Uterus (tissue), 2 donors: ENCODE measurements around the gene P4HA2.

ENCODE experiments used
- POLR2A ChIP-seq, 2 donors: fragments of 450-650 bp; IDR thresholded peaks; one replicate each; pipeline ENCODE4 v1.6.1; 2016; ENCODE audit warnings: antibody characterized with exemption in 2 of 2, mild to moderate bottlenecking in 1 of 2, moderate library complexity in 1 of 2
- TF ChIP-seq, protein P1 (sequence below), 4 experiments: fragments of 200-600 bp in 2 of 4; fragments of 450-650 bp in 2 of 4; sonication (generic) in 2 of 4; IDR thresholded peaks; one replicate each; pipeline ENCODE4 v1.5.1; 2016 to 2019; ENCODE audit warnings: antibody characterized with exemption in 4 of 4, mild to moderate bottlenecking in 2 of 4, moderate library complexity in 1 of 4

DNA sequence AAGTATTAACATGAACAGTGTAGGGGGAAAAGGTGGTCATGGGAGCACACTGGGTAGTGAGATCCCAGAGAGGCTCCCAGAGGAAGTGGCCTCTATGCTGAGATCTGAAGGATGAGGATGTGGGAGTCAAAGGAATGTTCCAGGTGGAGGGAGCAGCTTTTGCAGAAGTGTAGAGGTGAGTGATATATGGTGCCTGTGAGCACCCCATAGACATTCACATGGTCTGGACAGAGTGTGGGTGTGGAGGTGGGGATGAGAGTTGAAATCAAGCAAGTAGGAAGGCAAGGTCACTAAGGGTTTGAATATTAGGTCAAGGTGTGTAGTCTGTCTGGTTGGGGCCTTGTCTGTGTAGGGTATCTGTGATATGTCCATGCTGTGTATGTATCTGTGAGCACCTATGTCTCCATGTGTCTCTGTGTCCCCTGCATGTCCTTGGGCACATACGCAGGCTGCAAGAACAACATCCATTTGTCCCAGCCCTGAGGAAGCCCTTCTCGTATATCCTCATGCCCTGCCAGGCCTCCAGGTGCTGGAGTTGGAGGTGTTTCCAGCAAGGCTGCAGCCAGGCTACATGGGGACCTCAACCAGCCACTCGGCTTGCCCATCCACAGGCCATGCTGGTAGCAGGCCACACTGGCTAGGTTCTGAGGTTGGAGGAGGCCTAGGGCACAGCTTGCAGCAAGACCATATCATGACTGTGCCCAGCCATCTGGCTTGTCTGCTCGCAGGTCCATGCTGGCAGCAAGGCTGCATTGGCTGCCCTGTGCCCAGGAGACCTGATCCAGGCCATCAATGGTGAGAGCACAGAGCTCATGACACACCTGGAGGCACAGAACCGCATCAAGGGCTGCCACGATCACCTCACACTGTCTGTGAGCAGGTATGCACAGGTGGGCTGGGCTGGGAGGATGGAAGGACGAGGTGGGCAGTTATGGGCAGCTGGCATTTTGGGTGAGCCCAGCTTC, 34.5 kb upstream of the P4HA2 start:
- no peak for TF ChIP-seq POLR2A (IDR thresholded peaks at IDR 0.05)
- TF ChIP-seq, protein P1, sequence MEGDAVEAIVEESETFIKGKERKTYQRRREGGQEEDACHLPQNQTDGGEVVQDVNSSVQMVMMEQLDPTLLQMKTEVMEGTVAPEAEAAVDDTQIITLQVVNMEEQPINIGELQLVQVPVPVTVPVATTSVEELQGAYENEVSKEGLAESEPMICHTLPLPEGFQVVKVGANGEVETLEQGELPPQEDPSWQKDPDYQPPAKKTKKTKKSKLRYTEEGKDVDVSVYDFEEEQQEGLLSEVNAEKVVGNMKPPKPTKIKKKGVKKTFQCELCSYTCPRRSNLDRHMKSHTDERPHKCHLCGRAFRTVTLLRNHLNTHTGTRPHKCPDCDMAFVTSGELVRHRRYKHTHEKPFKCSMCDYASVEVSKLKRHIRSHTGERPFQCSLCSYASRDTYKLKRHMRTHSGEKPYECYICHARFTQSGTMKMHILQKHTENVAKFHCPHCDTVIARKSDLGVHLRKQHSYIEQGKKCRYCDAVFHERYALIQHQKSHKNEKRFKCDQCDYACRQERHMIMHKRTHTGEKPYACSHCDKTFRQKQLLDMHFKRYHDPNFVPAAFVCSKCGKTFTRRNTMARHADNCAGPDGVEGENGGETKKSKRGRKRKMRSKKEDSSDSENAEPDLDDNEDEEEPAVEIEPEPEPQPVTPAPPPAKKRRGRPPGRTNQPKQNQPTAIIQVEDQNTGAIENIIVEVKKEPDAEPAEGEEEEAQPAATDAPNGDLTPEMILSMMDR (IDR thresholded peaks at IDR 0.05), result no peak
